H9 (cell line): ENCODE results near the gene MAP4K3. TPM values are rescaled to one million over a fixed set of nuclear protein-coding genes. Genes with fewer than 3 reads are reported as not detected.
"Not testable (repeated sequence)": the region's sequence is repeated elsewhere in the genome, so short reads cannot be mapped to it uniquely, and the experiment has no call there.

Source experiments
- DNase-seq: peaks from one replicate; pipeline ENCODE4 v3.0.0-alpha.2; 2017
- H2AFZ ChIP-seq: one replicate; pipeline ENCODE4 v1.6.1; 2013; ENCODE audit warnings: mild to moderate bottlenecking, low read length, control low read depth, moderate library complexity
- H2AK5ac ChIP-seq: 2 replicates; pipeline ENCODE4 v1.6.1; 2013; ENCODE audit warnings: low read length, control low read depth, mixed read lengths; ENCODE audit not compliant: insufficient read length
- H2BK120ac ChIP-seq: one replicate; pipeline ENCODE4 v1.6.1; 2013; ENCODE audit warnings: low read depth, mild to moderate bottlenecking, low read length, control low read depth, inconsistent platforms; ENCODE audit not compliant: poor library complexity, severe bottlenecking
- H2BK12ac ChIP-seq: 2 replicates; pipeline ENCODE4 v1.6.1; 2013; ENCODE audit warnings: low read length, control low read depth, mixed read lengths, low read depth; ENCODE audit not compliant: insufficient read length
- H2BK15ac ChIP-seq: 2 replicates; pipeline ENCODE4 v1.6.1; 2013; ENCODE audit warnings: low read depth, low read length, control low read depth
- H2BK20ac ChIP-seq: one replicate; pipeline ENCODE4 v1.6.1; 2013; ENCODE audit warnings: low read depth, mild to moderate bottlenecking, low read length, control low read depth, inconsistent platforms; ENCODE audit not compliant: poor library complexity, severe bottlenecking
- H2BK5ac ChIP-seq: 2 replicates; pipeline ENCODE4 v1.6.1; 2013; ENCODE audit warnings: low read length, control low read depth, mixed read lengths; ENCODE audit not compliant: insufficient read length
- H3K14ac ChIP-seq: 2 replicates; pipeline ENCODE4 v1.6.1; 2013; ENCODE audit warnings: low read length, control low read depth; ENCODE audit not compliant: insufficient read depth
- H3K18ac ChIP-seq: 2 replicates; pipeline ENCODE4 v1.6.1; 2013; ENCODE audit warnings: low read depth, mild to moderate bottlenecking, mixed read lengths, low read length, control low read depth; ENCODE audit not compliant: insufficient read length
- H3K23ac ChIP-seq: 2 replicates; pipeline ENCODE4 v1.6.1; 2013; ENCODE audit warnings: low read length, control low read depth, mixed read lengths, low read depth; ENCODE audit not compliant: insufficient read length
- H3K23me2 ChIP-seq: 2 replicates; pipeline ENCODE4 v1.6.1; 2013; ENCODE audit warnings: low read depth, mild to moderate bottlenecking, mixed read lengths, low read length, control low read depth; ENCODE audit not compliant: insufficient read length, poor library complexity, severe bottlenecking
- H3K27ac ChIP-seq: 2 replicates; pipeline ENCODE4 v1.5.1; 2013; ENCODE audit warnings: low read length, control low read depth, mixed read lengths, low read depth; ENCODE audit not compliant: insufficient read length
- H3K27me3 ChIP-seq: 2 replicates; pipeline ENCODE4 v1.6.1; 2013; ENCODE audit warnings: low read length, control low read depth, inconsistent platforms; ENCODE audit not compliant: insufficient read depth
- H3K4ac ChIP-seq: 2 replicates; pipeline ENCODE4 v1.6.1; 2013; ENCODE audit warnings: low read depth, mild to moderate bottlenecking, control low read depth, inconsistent platforms, low read length, moderate library complexity
- H3K4me1 ChIP-seq: 2 replicates; pipeline ENCODE4 v1.6.1; 2013; ENCODE audit warnings: low read length, control low read depth, inconsistent platforms; ENCODE audit not compliant: insufficient read depth
- H3K4me2 ChIP-seq: 2 replicates; pipeline ENCODE4 v1.6.1; 2013; ENCODE audit warnings: low read length, control low read depth, mixed read lengths; ENCODE audit not compliant: insufficient read length, insufficient read depth
- H3K56ac ChIP-seq: 2 replicates; pipeline ENCODE4 v1.6.1; 2013; ENCODE audit warnings: low read depth, mild to moderate bottlenecking, mixed read lengths, low read length, control low read depth; ENCODE audit not compliant: insufficient read length
- H3K79me1 ChIP-seq: 2 replicates; pipeline ENCODE4 v1.6.1; 2013; ENCODE audit warnings: low read depth, mild to moderate bottlenecking, moderate library complexity, low read length, control low read depth, inconsistent platforms; ENCODE audit not compliant: insufficient read depth, poor library complexity, severe bottlenecking
- H3K79me2 ChIP-seq: 2 replicates; pipeline ENCODE4 v1.6.1; 2013; ENCODE audit warnings: low read length, control low read depth, inconsistent platforms; ENCODE audit not compliant: insufficient read depth
- H3K9ac ChIP-seq: 2 replicates; pipeline ENCODE4 v1.6.1; 2013; ENCODE audit warnings: low read length, control low read depth, mixed read lengths; ENCODE audit not compliant: insufficient read length; ENCODE audit errors: extremely low read depth
- H3K9me3 ChIP-seq: one replicate; pipeline ENCODE4 v1.6.1; 2013; ENCODE audit warnings: low read depth, low read length, inconsistent platforms; ENCODE audit not compliant: control insufficient read depth
- H3T11ph ChIP-seq: one replicate; pipeline ENCODE4 v1.6.1; 2013; ENCODE audit warnings: mild to moderate bottlenecking, low read length, control low read depth, inconsistent platforms
- H4K20me1 ChIP-seq: one replicate; pipeline ENCODE4 v1.6.1; 2013; ENCODE audit not compliant: control insufficient read depth, insufficient read length, insufficient read depth
- H4K5ac ChIP-seq: 2 replicates; pipeline ENCODE4 v1.6.1; 2013; ENCODE audit warnings: low read depth, mild to moderate bottlenecking, mixed read lengths, low read length, control low read depth; ENCODE audit not compliant: insufficient read length
- H4K8ac ChIP-seq: replicated peaks from 2 replicates; pipeline ENCODE4 v1.6.1; 2013; ENCODE audit warnings: low read length, control low read depth, mixed read lengths, low read depth; ENCODE audit not compliant: insufficient read length
- H4K91ac ChIP-seq: 2 replicates; pipeline ENCODE4 v1.6.1; 2013; ENCODE audit warnings: low read depth, mild to moderate bottlenecking, moderate library complexity, mixed read lengths, low read length, control low read depth; ENCODE audit not compliant: insufficient read length
- H3K27ac Mint-ChIP-seq, 3 experiments: 2 replicates in 2 of 3; 3 replicates in 1 of 3; pipeline ENCODE4 v1.8.0; 2020 to 2021; ENCODE audit warnings: mixed read lengths in 3 of 3, mild to moderate bottlenecking in 1 of 3, moderate library complexity in 1 of 3
- H3K27me3 Mint-ChIP-seq: 2 replicates; pipeline ENCODE4 v1.8.0; 2021; ENCODE audit warnings: low read depth, mild to moderate bottlenecking, moderate library complexity, mixed read lengths
- H3K36me3 Mint-ChIP-seq, 3 experiments: 2 replicates in 2 of 3; 3 replicates in 1 of 3; pipeline ENCODE4 v1.8.0; 2020 to 2021; ENCODE audit warnings: low read depth in 3 of 3, mixed read lengths in 3 of 3; ENCODE audit not compliant: insufficient read depth in 1 of 3
- H3K4me1 Mint-ChIP-seq, 2 experiments: 2 replicates each; pipeline ENCODE4 v1.8.0; 2020; ENCODE audit warnings: mixed read lengths in 2 of 2
- H3K4me3 Mint-ChIP-seq, 2 experiments: 2 replicates in 1 of 2; 3 replicates in 1 of 2; pipeline ENCODE4 v1.8.0; 2020 to 2021; ENCODE audit warnings: mild to moderate bottlenecking in 2 of 2, mixed read lengths in 2 of 2, moderate library complexity in 1 of 2
- H3K9me3 Mint-ChIP-seq, 2 experiments: 2 replicates in 1 of 2; 3 replicates in 1 of 2; pipeline ENCODE4 v1.8.0; 2020; ENCODE audit warnings: mild to moderate bottlenecking in 2 of 2, mixed read lengths in 2 of 2, moderate library complexity in 1 of 2
- WGBS: extraction: QIAGEN DNeasy Blood & Tissue Kit; methylation state at CpG from one replicate; pipeline ENCODE4 v1.1.7; 2013; ENCODE audit warnings: missing lambda C conversion rate, low lambda C conversion rate, mixed read lengths; ENCODE audit not compliant: insufficient read length; ENCODE audit errors: extremely low coverage; 5-methylcytosine and 5-hydroxymethylcytosine counted together
- total RNA-seq: library from RNA; stranded (reverse); gene quantifications from 2 replicates; pipeline ENCODE4 v1.2.1, GENCODE V29; 2021
- TF ChIP-seq, protein P1 (sequence below): fragments of 200-600 bp; sonication (generic); conservative IDR thresholded peaks from 3 replicates; pipeline ENCODE4 v1.8.0; 2021; ENCODE audit warnings: antibody characterized with exemption, mild to moderate bottlenecking

The MAP4K3 gene
- total RNA-seq, 1 experiment from 2014 or later: 37.9 TPM

DNA sequence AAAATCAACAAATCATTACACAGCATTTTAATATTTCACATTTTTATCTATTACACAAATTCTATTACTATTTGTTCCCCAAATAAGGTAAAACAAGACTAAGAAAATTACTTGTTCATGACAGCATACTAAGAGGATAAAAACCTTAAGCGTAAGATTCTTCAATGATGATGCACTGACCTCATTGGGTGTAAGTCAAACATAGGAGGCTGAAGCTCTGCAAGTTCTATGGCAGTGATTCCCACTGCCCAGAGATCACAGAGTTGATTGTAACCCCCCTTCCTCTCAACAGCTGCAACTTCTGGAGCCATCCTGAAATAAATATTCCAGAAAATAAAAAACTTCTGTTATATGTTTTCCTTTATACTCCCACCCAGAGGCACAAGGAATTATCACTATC lies 111.1 kb downstream of the MAP4K3 start:
- no peak overlapping the region for H3K27ac Mint-ChIP-seq
- no peaks in the 10 kb centered on the region for H4K20me1 ChIP-seq
- no peak overlapping the region for H3K9ac ChIP-seq
- TF ChIP-seq, protein P1, sequence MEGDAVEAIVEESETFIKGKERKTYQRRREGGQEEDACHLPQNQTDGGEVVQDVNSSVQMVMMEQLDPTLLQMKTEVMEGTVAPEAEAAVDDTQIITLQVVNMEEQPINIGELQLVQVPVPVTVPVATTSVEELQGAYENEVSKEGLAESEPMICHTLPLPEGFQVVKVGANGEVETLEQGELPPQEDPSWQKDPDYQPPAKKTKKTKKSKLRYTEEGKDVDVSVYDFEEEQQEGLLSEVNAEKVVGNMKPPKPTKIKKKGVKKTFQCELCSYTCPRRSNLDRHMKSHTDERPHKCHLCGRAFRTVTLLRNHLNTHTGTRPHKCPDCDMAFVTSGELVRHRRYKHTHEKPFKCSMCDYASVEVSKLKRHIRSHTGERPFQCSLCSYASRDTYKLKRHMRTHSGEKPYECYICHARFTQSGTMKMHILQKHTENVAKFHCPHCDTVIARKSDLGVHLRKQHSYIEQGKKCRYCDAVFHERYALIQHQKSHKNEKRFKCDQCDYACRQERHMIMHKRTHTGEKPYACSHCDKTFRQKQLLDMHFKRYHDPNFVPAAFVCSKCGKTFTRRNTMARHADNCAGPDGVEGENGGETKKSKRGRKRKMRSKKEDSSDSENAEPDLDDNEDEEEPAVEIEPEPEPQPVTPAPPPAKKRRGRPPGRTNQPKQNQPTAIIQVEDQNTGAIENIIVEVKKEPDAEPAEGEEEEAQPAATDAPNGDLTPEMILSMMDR: no peak
- H3K9me3 Mint-ChIP-seq: no peaks in the 10 kb centered on the region
- no CpG with 5 or more reads among the region's 1 CpG for WGBS
- peaks cover 12 to 46% (median 28%) of the 10 kb centered on the region in 3 experiments; a peak in 6 of 7 replicates for H3K36me3 Mint-ChIP-seq
- no peak for DNase-seq
- no peak overlapping the region for H3K14ac ChIP-seq
- H4K8ac ChIP-seq: no peak overlapping the region
- no peak overlapping the region for H3K23ac ChIP-seq
- no peak overlapping the region for H3K4me3 Mint-ChIP-seq
- H3K23me2 ChIP-seq: no peaks in the 10 kb centered on the region
- no peaks in the 10 kb centered on the region for H3K79me2 ChIP-seq
- no peak overlapping the region for H2AK5ac ChIP-seq
- no peak overlapping the region for H2AFZ ChIP-seq
- H2BK12ac ChIP-seq: no peak overlapping the region
- peaks cover 6 to 11% of the 10 kb centered on the region in 2 experiments; a peak in 3 of 4 replicates for H3K4me1 Mint-ChIP-seq
- H2BK120ac ChIP-seq: no peak overlapping the region
- no peak overlapping the region for H2BK20ac ChIP-seq
- no peak overlapping the region for H3K18ac ChIP-seq
- H2BK15ac ChIP-seq: no peak overlapping the region
- H2BK5ac ChIP-seq: no peak overlapping the region
- no peaks in the 10 kb centered on the region for H3K27me3 ChIP-seq
- H3K4me2 ChIP-seq: no peak overlapping the region
- no peak overlapping the region for H3T11ph ChIP-seq
- no peaks in the 10 kb centered on the region for H3K27me3 Mint-ChIP-seq
- H3K9me3 ChIP-seq: no peaks in the 10 kb centered on the region
- H3K4me1 ChIP-seq: no peaks in the 10 kb centered on the region
- no peaks in the 10 kb centered on the region for H3K79me1 ChIP-seq
- no peak overlapping the region for H3K4ac ChIP-seq
- no peak overlapping the region for H4K5ac ChIP-seq
- no peak overlapping the region for H3K56ac ChIP-seq
- H3K27ac ChIP-seq: no peak overlapping the region
- no peak overlapping the region for H4K91ac ChIP-seq

DNA sequence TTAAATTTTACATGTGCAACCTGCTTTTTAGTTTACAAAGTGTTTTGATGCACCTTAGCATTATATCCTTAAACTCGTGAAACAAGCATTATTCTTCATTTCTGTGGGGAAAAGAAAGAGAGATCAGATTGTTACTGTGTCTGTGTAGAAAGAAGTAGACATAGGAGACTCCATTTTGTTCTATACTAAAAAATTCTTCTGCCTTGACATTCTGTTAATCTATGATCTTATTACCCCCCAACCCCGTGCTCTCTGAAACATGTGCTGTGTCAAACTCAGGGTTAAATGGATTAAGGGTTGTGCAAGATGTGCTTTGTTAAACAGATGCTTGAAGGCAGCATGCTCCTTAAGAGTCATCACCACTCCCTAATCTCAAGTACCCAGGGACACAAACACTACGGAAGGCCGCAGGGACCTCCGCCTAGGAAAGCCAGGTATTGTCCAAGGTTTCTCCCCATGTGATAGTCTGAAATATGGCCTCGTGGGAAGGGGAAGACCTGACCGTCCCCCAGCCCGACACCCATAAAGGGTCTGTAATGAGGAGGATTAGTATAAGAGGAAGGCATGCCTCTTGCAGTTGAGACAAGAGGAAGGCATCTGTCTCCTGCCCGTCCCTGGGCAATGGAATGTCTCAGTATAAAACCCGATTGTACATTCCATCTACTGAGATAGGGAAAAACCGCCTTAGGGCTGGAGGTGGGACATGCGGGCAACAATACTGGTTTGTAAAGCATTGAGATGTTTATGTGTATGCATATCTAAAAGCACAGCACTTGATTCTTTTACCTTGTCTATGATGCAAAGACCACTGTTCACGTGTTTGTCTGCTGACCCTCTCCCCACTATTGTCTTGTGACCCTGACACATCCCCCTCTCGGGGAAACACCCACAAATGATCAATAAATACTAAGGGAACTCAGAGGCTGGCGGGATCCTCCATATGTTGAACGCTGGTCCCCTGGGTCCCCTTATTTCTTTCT lies 115.7 kb downstream of the MAP4K3 start:
- not testable (repeated sequence) for H2AK5ac ChIP-seq, H3T11ph ChIP-seq, H3K23ac ChIP-seq, DNase-seq, H3K14ac ChIP-seq, H3K4me1 ChIP-seq, H3K9me3 Mint-ChIP-seq, H4K20me1 ChIP-seq, H3K56ac ChIP-seq, H3K4me2 ChIP-seq, H3K79me1 ChIP-seq, H3K79me2 ChIP-seq, H3K9me3 ChIP-seq, H2BK5ac ChIP-seq, H2AFZ ChIP-seq, H3K4ac ChIP-seq, H4K5ac ChIP-seq, H2BK15ac ChIP-seq, H2BK12ac ChIP-seq, H3K4me1 Mint-ChIP-seq, H4K8ac ChIP-seq, H2BK120ac ChIP-seq, H3K27me3 ChIP-seq, H3K9ac ChIP-seq, H3K4me3 Mint-ChIP-seq, H3K27me3 Mint-ChIP-seq, H2BK20ac ChIP-seq, H4K91ac ChIP-seq, H3K23me2 ChIP-seq, H3K18ac ChIP-seq, H3K27ac ChIP-seq
- Mint-ChIP-seq H3K27ac (peak overlapping the region in 1 of 3 experiments; percentile 82; a peak in 1 of 7 replicates), H3K36me3 (peaks cover 5 to 21% (median 9%) of the 10 kb centered on the region in 3 experiments; a peak in 5 of 7 replicates)
- no CpG with 5 or more reads among the region's 16 CpGs for WGBS
